Activated naive CD8-positive, alpha-beta T cell (primary cell): ENCODE results near the gene GPHN.
"Not testable (repeated sequence)": the region's sequence is repeated elsewhere in the genome, so short reads cannot be mapped to it uniquely, and the experiment has no call there.

Source experiments
- H3K27ac Mint-ChIP-seq: one replicate; pipeline ENCODE4 v1.8.0; 2021; ENCODE audit warnings: mixed read lengths
- H3K27me3 Mint-ChIP-seq: one replicate; pipeline ENCODE4 v1.8.0; 2021; ENCODE audit warnings: mixed read lengths
- H3K36me3 Mint-ChIP-seq: one replicate; pipeline ENCODE4 v1.8.0; 2021; ENCODE audit warnings: mixed read lengths
- H3K4me1 Mint-ChIP-seq: one replicate; pipeline ENCODE4 v1.8.0; 2021; ENCODE audit warnings: low read depth, mixed read lengths
- H3K4me3 Mint-ChIP-seq: one replicate; pipeline ENCODE4 v1.8.0; 2021; ENCODE audit warnings: mild to moderate bottlenecking, mixed read lengths
- H3K9me3 Mint-ChIP-seq: one replicate; pipeline ENCODE4 v1.8.0; 2021; ENCODE audit warnings: low read depth, mixed read lengths

GPHN gene

DNA sequence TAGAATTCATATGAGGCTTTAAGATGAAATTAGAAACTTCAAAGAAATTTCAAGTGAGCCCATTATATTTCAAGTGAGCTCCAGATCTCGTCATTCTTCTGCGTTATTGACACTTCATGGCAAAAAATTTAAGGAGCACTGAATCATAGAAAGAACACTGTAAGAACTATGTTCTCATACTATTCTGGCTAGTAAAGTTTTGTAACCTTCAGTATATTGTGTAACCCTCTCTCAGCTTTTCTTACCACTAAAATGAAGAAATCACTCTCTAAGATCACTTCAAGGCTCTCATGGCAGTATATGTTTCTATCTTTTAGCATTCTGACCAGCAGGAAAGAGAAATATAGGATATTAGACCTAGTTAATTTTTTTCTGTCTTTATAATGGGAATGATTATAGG lies 6.3 kb downstream of the GPHN start:
- peaks cover 4% of the 10 kb centered on the region for H3K36me3 Mint-ChIP-seq

DNA sequence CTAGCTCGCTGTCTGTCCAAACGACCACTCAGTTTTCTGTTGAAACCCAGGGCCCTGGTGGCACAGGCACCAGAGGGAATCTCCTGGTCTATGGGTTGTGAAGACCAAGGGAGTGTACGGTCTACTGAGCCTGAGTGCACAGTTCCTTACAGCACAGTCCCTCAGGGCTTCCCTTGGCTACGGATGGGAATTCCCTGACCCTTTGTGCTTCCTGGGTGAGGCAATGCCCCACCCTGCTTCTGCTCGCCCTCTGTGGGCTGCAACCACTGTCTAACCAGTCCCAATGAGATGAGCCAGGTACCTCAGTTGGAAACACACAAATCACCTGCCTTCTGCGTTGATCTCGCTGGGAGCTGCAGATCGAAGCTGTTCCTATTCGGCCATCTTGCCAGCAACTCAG lies 22.6 kb downstream of the GPHN start:
- peaks cover 2% of the 10 kb centered on the region for H3K36me3 Mint-ChIP-seq
- no peaks in the 10 kb centered on the region for H3K27me3 Mint-ChIP-seq
- no peak overlapping the region for H3K4me3 Mint-ChIP-seq
- no peaks in the 10 kb centered on the region for H3K9me3 Mint-ChIP-seq
- H3K4me1 Mint-ChIP-seq = peaks cover 7% of the 10 kb centered on the region
- H3K27ac Mint-ChIP-seq = no peak overlapping the region

More for the DNA sequence above, 6.3 kb downstream of the GPHN start:
- Mint-ChIP-seq H3K9me3 (no peaks in the 10 kb centered on the region), H3K4me3 (no peak overlapping the region), H3K27me3 (no peaks in the 10 kb centered on the region), H3K4me1 (peaks cover 30% of the 10 kb centered on the region), H3K27ac (no peak overlapping the region)

DNA sequence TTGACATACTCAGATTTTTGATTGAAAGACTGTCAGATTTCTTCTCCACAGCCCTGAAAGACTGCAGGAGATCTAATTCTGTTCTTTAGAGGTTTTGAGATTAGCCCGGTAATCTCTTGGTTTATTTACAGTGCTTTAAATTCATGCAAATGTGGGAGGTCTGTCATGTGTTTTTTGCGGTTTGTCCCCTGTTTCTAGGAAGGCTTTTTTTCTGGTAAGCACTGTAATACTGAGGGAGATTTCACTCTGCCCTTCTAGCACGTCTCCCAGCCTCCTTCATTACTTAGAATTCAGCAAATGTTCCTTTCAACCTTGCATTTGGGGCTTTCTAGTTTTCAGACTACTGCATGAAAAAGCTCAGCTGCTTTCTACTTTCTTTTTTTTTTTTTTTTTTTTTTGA lies 31.1 kb downstream of the GPHN start:
- Mint-ChIP-seq H3K9me3 (no peaks in the 10 kb centered on the region), H3K4me3 (no peak overlapping the region), H3K27ac (no peak overlapping the region), H3K36me3 (peaks cover 3% of the 10 kb centered on the region), H3K4me1 (peaks cover 26% of the 10 kb centered on the region), H3K27me3 (no peaks in the 10 kb centered on the region)

DNA sequence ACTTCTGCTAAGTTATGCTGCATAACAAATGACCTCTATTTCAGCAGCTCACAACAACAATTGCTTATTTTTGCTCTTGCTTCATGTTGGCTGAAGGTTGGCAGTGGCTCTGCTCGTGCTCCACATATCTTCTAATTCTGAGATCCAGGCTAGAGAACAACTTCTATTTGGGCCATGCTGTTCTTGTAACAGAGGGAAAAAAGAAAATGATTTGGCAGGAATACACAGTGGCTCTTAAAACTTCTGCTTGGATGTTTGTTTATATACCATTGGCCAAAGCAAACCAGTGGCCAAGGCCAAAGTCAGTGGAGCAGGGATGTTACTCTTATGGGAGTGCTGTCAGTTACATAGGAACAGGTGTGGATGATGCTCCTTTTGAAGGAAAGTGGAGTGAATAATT lies 32.1 kb downstream of the GPHN start:
- Mint-ChIP-seq H3K9me3 (no peaks in the 10 kb centered on the region), H3K36me3 (peaks cover 3% of the 10 kb centered on the region), H3K27ac (peak overlapping the region; percentile 2), H3K4me3 (no peak overlapping the region), H3K27me3 (no peaks in the 10 kb centered on the region), H3K4me1 (peaks cover 26% of the 10 kb centered on the region)

DNA sequence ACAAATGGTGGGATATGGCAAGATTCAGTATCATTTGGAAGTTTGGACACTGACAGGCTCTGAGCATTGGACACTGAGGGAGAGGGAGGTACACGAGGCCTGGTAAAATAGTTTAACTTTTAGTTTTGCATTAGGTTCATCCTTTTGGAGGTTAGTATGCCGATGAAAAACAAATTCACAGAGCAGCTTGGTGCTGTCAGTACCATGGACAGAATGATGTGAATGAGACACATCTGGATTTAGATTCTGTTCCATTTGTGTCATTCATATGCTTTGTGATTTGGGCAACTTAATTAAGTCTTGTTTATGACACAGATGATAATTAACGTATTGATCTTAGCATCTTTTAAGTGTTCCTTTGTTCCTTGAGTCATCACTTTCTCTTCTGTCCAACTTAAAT lies 33.7 kb downstream of the GPHN start:
- no peak overlapping the region for H3K4me3 Mint-ChIP-seq
- H3K4me1 Mint-ChIP-seq = peaks cover 21% of the 10 kb centered on the region
- no peak overlapping the region for H3K27ac Mint-ChIP-seq
- H3K36me3 Mint-ChIP-seq = peaks cover 3% of the 10 kb centered on the region
- no peaks in the 10 kb centered on the region for H3K27me3 Mint-ChIP-seq
- no peaks in the 10 kb centered on the region for H3K9me3 Mint-ChIP-seq

DNA sequence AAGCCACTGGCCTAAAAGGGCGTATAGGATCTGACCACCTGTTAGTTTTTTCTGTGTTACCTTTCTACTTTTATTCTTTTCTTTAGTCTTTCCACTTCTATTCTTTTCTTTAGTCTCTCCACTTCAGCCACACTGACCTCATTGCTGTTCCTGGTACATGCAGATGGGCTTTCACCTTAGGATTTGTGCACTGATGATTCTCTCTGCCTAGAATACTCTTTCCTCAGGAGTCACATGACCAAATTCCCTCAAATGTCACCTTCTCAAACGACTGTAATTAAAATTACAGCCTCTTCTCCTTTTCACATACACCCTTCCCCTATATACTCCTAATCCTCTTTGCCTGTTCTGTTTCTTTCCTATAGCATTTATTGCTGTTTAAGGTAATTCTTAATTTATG lies 36.0 kb downstream of the GPHN start:
- Mint-ChIP-seq H3K9me3 (no peaks in the 10 kb centered on the region), H3K4me1 (peaks cover 12% of the 10 kb centered on the region), H3K27ac (no peak overlapping the region), H3K36me3 (peaks cover 3% of the 10 kb centered on the region), H3K4me3 (no peak overlapping the region), H3K27me3 (no peaks in the 10 kb centered on the region)

DNA sequence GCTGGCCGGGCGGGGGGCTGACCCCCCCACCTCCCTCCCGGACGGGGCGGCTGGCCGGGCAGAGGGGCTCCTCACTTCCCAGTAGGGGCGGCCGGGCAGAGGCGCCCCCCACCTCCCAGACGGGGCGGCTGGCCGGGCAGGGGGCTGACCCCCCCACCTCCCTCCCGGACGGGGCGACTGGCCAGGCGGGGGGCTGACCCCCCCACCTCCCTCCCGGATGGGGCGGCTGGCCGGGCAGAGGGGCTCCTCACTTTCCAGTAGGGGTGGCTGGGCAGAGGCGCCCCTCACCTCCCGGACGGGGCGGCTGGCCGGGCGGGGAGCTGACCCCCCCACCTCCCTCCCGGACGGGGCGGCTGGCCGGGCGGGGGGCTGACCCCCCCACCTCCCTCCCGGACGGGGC lies 37.2 kb downstream of the GPHN start:
- H3K36me3 Mint-ChIP-seq, H3K4me3 Mint-ChIP-seq, H3K27me3 Mint-ChIP-seq, H3K4me1 Mint-ChIP-seq, H3K27ac Mint-ChIP-seq, H3K9me3 Mint-ChIP-seq: not testable (repeated sequence)

DNA sequence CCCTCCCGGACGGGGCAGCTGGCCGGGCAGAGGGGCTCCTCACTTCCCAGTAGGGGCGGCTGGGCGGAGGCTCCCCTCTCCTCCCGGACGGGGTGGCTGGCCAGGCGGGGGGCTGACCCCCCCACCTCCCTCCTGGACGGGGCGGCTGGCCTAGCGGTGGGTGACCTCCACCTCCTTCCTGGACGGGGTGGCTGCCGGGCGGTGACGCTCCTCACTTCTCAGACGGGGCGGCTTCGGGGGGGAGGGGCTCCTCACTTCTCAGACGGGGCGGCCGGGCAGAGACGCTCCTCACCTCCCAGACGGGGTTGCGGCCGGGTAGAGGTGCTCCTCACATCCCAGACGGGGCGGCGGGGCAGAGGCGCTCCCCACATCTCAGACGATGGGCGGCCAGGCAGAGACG lies 37.8 kb downstream of the GPHN start:
- not testable (repeated sequence) for H3K9me3 Mint-ChIP-seq, H3K27ac Mint-ChIP-seq, H3K4me1 Mint-ChIP-seq

DNA sequence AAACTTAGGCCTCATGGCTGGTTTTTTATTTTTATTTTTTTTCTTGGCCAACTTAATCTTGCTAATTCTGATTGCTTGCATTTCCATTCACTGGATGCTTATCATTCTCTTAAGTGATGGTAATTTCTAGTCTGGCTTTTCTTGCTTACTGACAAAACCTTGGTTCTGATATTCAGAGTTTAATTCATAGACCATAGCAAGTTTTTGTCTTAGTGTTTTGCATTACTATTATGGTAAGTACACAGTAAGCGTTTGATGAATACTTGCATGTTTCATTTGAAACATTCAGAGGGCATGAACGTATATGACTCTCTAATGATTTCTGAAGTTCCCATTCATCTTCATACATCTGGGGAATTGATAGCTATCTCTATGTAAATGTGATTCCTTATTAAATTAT lies 55.8 kb downstream of the GPHN start:
- Mint-ChIP-seq H3K4me3 (no peak overlapping the region), H3K36me3 (peaks cover 4% of the 10 kb centered on the region), H3K9me3 (no peaks in the 10 kb centered on the region), H3K4me1 (peaks cover 18% of the 10 kb centered on the region), H3K27me3 (no peaks in the 10 kb centered on the region), H3K27ac (no peak overlapping the region)

More for the DNA sequence above, 37.8 kb downstream of the GPHN start:
- H3K27me3 Mint-ChIP-seq, H3K4me3 Mint-ChIP-seq, H3K36me3 Mint-ChIP-seq: not testable (repeated sequence)

DNA sequence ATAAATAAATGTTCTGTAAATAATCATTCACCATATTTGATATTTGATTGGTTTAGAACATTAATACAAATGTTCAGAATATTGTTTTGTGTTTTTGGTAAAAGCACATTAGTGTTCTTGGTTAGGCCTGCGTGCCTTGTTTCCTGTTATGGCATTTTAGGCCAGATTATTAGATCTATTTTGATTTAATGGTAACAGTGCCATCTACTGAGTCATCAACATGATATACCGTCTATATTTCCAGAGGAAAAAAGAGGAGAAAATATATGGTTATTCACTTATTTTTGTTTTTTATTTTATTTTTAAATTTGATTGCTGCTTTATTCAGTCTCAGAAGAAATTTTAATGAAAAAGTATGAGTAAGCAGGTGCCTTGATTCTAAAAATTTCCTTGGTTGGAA lies 60.3 kb downstream of the GPHN start:
- Mint-ChIP-seq H3K9me3 (peaks cover 15% of the 10 kb centered on the region), H3K27me3 (no peaks in the 10 kb centered on the region), H3K4me3 (no peak overlapping the region), H3K27ac (no peak overlapping the region), H3K36me3 (peaks cover 14% of the 10 kb centered on the region), H3K4me1 (peaks cover 19% of the 10 kb centered on the region)

DNA sequence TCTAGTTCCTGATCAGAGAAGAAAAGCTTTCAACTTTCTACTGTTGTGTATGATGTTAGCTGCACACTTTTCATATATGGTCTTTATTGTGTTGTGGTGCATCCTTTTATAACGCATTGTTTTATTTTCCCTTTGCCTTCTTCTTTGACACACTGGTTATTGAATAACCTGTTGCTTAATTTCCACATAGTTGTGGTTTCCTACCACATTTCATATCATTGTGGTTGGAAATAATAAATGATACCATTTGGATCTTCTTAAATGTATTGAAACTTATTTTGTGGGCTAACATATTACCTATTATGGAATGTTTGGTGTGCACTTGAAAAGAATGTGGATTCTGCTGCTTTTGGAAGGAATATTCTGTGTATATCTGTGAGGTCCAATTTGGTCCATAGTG lies 64.9 kb downstream of the GPHN start:
- Mint-ChIP-seq H3K27me3 (no peaks in the 10 kb centered on the region), H3K27ac (no peak overlapping the region), H3K36me3 (peaks cover 26% of the 10 kb centered on the region), H3K4me3 (no peak overlapping the region), H3K4me1 (peaks cover 4% of the 10 kb centered on the region), H3K9me3 (peaks cover 29% of the 10 kb centered on the region)

DNA sequence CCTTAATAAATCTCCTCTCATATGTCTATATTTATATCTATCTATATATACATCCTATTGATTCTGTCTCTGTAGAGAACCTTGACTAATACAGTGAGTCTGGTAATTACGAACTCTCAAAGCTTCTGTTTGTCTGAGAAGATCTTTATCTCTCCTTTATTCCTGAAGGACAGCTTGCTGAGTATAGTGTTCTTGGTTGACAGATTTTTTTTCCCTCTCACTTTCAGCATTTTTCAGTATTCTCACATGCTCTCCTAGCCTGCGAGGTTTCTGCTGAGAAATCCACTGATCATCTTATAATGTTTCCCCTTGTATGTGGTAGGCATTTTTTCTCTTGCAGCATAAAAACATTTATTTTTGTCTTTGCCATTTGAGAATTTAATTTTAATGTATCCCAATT lies 67.1 kb downstream of the GPHN start:
- Mint-ChIP-seq H3K27me3 (no peaks in the 10 kb centered on the region), H3K4me1 (peaks cover 4% of the 10 kb centered on the region), H3K36me3 (peaks cover 35% of the 10 kb centered on the region), H3K9me3 (peaks cover 42% of the 10 kb centered on the region), H3K27ac (no peak overlapping the region), H3K4me3 (no peak overlapping the region)

DNA sequence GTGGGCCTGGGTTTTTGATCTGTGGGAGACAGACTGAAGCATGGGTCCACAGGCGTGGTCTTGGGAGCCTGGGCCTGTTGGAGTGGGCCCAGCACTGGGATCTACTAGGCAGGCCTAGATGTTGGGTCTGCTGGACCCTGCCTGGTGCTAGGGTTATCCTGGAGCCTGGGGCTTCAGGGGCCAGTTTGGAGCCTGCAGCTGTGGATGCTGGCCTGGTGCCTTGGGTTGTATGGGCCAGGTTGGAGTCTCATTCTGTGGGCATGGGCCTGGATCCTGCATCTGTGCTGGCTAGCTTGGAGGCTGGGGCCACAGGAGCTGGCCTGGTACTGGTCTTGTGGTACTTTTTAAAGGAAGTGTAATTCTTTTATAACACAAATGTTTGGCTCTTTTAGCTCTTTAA lies 68.0 kb downstream of the GPHN start:
- Mint-ChIP-seq H3K27me3 (no peaks in the 10 kb centered on the region), H3K27ac (no peak overlapping the region), H3K9me3 (peaks cover 48% of the 10 kb centered on the region), H3K4me1 (peaks cover 4% of the 10 kb centered on the region), H3K36me3 (peaks cover 39% of the 10 kb centered on the region), H3K4me3 (no peak overlapping the region)

DNA sequence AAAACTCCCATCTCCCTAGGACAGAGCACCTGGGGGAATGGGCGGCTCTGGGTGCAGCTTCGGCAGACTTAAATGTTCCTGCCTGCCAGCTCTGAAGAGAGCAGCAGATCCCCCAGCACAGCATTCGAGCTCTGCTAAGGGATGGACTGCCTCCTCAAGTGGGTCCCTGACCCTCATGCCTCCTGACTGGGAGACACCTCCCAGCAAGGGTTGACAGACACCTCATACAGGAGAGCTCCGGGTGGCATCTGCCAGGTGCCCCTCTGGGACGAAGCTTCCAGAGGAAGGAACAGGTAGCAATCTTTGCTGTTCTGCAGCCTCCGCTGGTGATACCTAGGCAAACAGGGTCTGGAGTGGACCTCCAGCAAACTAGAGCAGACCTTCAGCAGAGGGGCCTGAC lies 79.8 kb downstream of the GPHN start:
- H3K4me1 Mint-ChIP-seq, H3K27ac Mint-ChIP-seq: not testable (repeated sequence)

DNA sequence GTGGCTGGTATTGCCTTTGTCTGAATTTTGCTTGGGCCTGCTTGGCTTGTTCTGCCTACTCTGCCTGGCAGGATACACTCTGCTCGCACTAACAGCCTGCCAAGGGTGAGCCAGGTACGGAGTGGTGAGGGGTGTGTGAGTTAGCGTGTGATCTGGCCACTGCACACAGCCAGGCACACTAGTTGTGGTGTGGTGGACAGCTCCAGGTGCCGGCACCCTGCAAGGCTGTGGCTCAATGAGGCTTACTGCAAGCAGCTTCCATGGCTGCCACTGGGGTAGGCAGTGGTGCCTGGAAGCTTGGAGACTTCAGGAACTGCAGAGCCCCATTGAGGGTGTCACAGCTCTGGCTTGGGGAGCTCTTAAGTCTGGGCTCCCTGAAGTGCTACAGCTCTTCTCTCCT lies 87.4 kb downstream of the GPHN start:
- Mint-ChIP-seq H3K36me3 (peaks cover 13% of the 10 kb centered on the region), H3K27ac (no peak overlapping the region), H3K4me3 (no peak overlapping the region), H3K27me3 (no peaks in the 10 kb centered on the region), H3K4me1 (no peaks in the 10 kb centered on the region), H3K9me3 (peaks cover 20% of the 10 kb centered on the region)

More for the DNA sequence above, 79.8 kb downstream of the GPHN start:
- H3K9me3 Mint-ChIP-seq = peaks cover 27% of the 10 kb centered on the region
- not testable (repeated sequence) for H3K27me3 Mint-ChIP-seq, H3K4me3 Mint-ChIP-seq
- H3K36me3 Mint-ChIP-seq = peaks cover 25% of the 10 kb centered on the region

DNA sequence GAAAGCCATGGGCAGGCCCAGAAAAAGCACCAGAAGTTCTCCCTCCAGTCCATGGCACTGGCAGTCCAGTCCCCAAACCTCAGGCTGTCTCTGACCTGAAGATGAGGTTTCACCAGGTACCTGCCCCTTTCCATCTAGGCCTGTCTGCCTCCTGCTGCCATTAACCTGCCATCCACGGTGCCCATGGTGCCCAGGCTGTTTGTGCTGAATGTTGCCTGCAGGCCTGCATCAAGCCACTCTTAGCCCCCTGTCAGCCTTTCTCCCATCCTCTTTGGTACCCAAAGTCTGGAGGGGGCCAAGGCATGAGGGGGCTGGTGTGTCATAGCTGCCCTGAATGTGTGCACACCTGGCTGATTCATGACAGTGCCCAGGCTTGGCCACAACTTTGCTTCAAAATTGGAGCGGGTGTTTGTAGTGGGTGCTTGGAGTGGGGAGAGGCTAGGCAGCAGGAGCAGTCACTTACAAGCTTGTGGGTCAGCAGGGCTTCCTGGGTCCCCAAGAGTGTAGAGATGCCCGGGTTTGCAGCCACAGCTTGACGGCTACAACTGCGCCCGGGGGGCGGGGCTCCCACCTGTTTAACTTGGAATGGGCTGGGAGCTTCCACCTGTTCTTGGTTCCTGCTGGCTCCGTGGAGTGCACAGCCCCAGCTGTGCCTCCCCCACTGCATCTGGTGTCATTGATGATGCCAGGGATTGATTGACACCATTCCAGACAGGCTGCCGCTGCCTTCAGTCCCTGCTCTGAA lies 88.5 kb downstream of the GPHN start:
- Mint-ChIP-seq H3K4me1 (peaks cover 2% of the 10 kb centered on the region), H3K9me3 (peaks cover 21% of the 10 kb centered on the region)

More for the DNA sequence above, 88.5 kb downstream of the GPHN start:
- H3K36me3 Mint-ChIP-seq = peaks cover 17% of the 10 kb centered on the region
- H3K27me3 Mint-ChIP-seq = no peaks in the 10 kb centered on the region
- no peak overlapping the region for H3K27ac Mint-ChIP-seq
- no peak overlapping the region for H3K4me3 Mint-ChIP-seq
